Loucy (cell line): ENCODE results near the gene OR51I2.

Source experiments
- H2AFZ ChIP-seq: fragments of 200-600 bp; sonication (generic); 2 replicates; pipeline ENCODE4 v1.6.0; 2016; ENCODE audit warnings: antibody characterized with exemption, mild to moderate bottlenecking, low read length, moderate library complexity
- H3F3A ChIP-seq: fragments of 200-600 bp; 2 replicates; pipeline ENCODE4 v1.6.0; 2016; ENCODE audit warnings: antibody characterized with exemption, low read depth, mild to moderate bottlenecking
- H3K27me3 ChIP-seq: fragments of 200-600 bp; sonication (generic); 2 replicates; pipeline ENCODE4 v1.6.1; 2014; ENCODE audit warnings: low read length, mild to moderate bottlenecking; ENCODE audit not compliant: insufficient read depth, poor library complexity, severe bottlenecking
- H3K36me3 ChIP-seq: fragments of 200-600 bp; sonication (generic); 2 replicates; pipeline ENCODE4 v1.6.1; 2016; ENCODE audit warnings: low read length; ENCODE audit not compliant: insufficient read depth
- H3K4me1 ChIP-seq: fragments of 200-600 bp; sonication (generic); 2 replicates; pipeline ENCODE4 v1.5.1; 2014; ENCODE audit warnings: low read length, mild to moderate bottlenecking; ENCODE audit not compliant: insufficient read depth, poor library complexity, severe bottlenecking
- H3K4me2 ChIP-seq: fragments of 200-600 bp; sonication (generic); 2 replicates; pipeline ENCODE4 v1.6.0; 2014; ENCODE audit warnings: antibody characterized with exemption, low read length, low read depth, mild to moderate bottlenecking; ENCODE audit not compliant: poor library complexity, severe bottlenecking
- H3K4me3 ChIP-seq: fragments of 200-600 bp; sonication (generic); 2 replicates; pipeline ENCODE4 v1.5.1; 2014; ENCODE audit warnings: low read length, mild to moderate bottlenecking, mixed read lengths; ENCODE audit not compliant: poor library complexity, severe bottlenecking
- H3K79me2 ChIP-seq: fragments of 200-600 bp; sonication (generic); 2 replicates; pipeline ENCODE4 v1.6.1; 2014; ENCODE audit warnings: low read length; ENCODE audit not compliant: insufficient read depth
- H3K9ac ChIP-seq: fragments of 200-600 bp; sonication (generic); 2 replicates; pipeline ENCODE4 v1.6.0; 2014; ENCODE audit warnings: mild to moderate bottlenecking, low read depth, low read length, moderate library complexity; ENCODE audit not compliant: poor library complexity, severe bottlenecking
- H3K9me2 ChIP-seq: fragments of 200-600 bp; sonication (generic); replicated peaks from 2 replicates; pipeline ENCODE4 v1.6.1; 2016; ENCODE audit warnings: low read depth, low read length, mixed read lengths
- H3K9me3 ChIP-seq: fragments of 200-600 bp; sonication (generic); 2 replicates; pipeline ENCODE4 v1.6.1; 2014; ENCODE audit warnings: mild to moderate bottlenecking, antibody characterized with exemption, low read length, low read depth; ENCODE audit not compliant: insufficient read depth
- H4K20me1 ChIP-seq: fragments of 200-600 bp; sonication (generic); 2 replicates; pipeline ENCODE4 v1.6.0; 2014; ENCODE audit warnings: antibody characterized with exemption, low read length, mild to moderate bottlenecking; ENCODE audit not compliant: insufficient read depth, poor library complexity, severe bottlenecking
- EZH2phosphoT487 ChIP-seq: fragments of 200-600 bp; IDR thresholded peaks from 2 replicates; pipeline ENCODE4 v1.6.1; 2018; ENCODE audit warnings: antibody characterized with exemption, mild to moderate bottlenecking, moderate library complexity, borderline replicate concordance
- TF ChIP-seq, protein P1 (sequence below): fragments of 200-600 bp; sonication (generic); conservative IDR thresholded peaks from 2 replicates; pipeline ENCODE4 v1.5.1; 2014; ENCODE audit warnings: mild to moderate bottlenecking, antibody characterized with exemption, low read length

Gene OR51I2

DNA sequence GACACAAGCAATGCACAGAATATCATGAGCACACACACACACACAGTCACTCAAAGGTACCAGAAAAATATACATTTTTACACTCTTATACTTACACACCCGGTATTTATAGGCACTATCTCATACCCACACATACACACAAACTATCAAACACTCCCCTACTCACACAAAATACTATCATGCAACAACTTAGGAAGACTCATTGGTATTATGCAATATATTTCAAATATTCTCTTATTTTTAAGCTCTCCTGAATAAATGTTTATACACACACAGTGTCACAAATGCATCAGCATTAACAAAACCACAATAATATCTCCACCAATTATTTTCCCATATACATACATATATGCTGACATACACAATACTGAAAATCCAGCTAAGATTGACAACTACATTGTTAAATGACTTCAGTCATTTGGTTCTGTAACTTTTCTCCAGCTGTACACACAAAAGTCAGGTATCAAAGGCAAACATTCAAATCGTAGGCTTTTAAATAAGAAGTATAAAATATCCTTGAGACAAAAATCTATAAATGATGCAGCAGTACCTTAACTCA lies 5.2 kb upstream of the OR51I2 start:
- Histone ChIP-seq H4K20me1 (no peaks in the 10 kb centered on the region), H3K9ac (no peak overlapping the region), H3K9me3 (no peaks in the 10 kb centered on the region), H2AFZ (no peak overlapping the region), H3K9me2 (no peaks in the 10 kb centered on the region), H3K36me3 (no peaks in the 10 kb centered on the region), H3K27me3 (no peaks in the 10 kb centered on the region), H3K4me1 (no peaks in the 10 kb centered on the region), H3K4me2 (no peak overlapping the region), H3K79me2 (no peaks in the 10 kb centered on the region), H3K4me3 (no peak overlapping the region), H3F3A (no peaks in the 10 kb centered on the region)
- TF ChIP-seq, protein P1, sequence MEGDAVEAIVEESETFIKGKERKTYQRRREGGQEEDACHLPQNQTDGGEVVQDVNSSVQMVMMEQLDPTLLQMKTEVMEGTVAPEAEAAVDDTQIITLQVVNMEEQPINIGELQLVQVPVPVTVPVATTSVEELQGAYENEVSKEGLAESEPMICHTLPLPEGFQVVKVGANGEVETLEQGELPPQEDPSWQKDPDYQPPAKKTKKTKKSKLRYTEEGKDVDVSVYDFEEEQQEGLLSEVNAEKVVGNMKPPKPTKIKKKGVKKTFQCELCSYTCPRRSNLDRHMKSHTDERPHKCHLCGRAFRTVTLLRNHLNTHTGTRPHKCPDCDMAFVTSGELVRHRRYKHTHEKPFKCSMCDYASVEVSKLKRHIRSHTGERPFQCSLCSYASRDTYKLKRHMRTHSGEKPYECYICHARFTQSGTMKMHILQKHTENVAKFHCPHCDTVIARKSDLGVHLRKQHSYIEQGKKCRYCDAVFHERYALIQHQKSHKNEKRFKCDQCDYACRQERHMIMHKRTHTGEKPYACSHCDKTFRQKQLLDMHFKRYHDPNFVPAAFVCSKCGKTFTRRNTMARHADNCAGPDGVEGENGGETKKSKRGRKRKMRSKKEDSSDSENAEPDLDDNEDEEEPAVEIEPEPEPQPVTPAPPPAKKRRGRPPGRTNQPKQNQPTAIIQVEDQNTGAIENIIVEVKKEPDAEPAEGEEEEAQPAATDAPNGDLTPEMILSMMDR: no peak
- no peak for TF ChIP-seq EZH2phosphoT487

DNA sequence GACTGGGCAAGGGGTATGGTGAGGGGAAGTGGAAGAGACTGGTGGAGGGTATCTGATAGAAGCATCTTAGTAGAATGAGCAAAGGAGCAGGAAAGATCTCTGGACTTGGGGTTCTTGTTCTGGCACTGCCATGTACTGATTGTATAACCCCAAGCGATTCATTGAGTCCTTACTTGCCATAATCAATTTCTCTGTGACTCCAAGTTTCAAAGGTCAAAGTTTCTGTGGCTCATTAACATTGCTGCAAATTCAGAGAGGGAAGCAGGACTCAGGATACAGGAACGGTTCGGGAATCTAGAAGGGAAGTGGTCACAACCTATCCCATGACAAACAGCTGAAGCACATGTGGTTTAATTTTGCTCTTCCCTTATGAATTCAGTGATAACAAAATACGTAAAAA lies 309 bp downstream of the OR51I2 start:
- no peaks in the 10 kb centered on the region for H3K36me3 ChIP-seq
- no peak overlapping the region for H3K9ac ChIP-seq
- no peaks in the 10 kb centered on the region for H3K79me2 ChIP-seq
- no peaks in the 10 kb centered on the region for H4K20me1 ChIP-seq
- TF ChIP-seq, protein P1: no peak
- TF ChIP-seq EZH2phosphoT487: no peak
- H3F3A ChIP-seq: no peaks in the 10 kb centered on the region
- H3K4me2 ChIP-seq: no peak overlapping the region
- H2AFZ ChIP-seq: no peak overlapping the region
- no peaks in the 10 kb centered on the region for H3K9me3 ChIP-seq
- H3K4me3 ChIP-seq: no peak overlapping the region
- H3K9me2 ChIP-seq: no peaks in the 10 kb centered on the region
- no peaks in the 10 kb centered on the region for H3K4me1 ChIP-seq
- H3K27me3 ChIP-seq: no peaks in the 10 kb centered on the region

DNA sequence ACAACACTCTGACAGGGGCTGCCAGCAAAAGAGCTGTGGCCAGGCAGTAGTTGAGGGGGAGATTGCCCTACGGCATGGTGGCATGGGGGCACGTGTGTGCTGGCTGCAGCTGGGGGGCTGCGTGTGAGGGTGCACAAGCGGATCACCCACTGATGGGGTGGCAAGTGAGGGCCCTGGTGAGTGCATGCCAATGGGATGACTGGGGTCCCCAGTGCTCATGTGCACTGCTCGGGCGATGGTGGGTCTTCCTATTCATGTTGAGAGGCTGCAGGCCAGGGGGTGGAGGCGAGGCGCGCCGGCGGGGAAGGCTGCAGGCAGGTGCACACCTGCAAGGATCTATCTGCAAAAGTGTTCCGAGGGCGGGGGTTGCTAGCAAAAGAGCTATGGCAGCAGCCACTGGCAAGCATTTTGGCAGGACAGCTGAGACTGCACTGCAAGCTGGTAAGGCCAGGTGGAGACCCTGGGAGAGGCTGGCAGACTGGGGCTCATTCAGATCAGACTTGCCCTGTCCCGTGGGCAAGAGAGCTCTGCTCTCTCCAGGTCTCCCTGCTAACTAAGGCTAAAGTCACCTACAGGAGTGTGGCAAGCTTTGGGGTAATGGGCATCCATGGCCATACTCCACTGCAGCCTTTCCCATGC lies 12.0 kb downstream of the OR51I2 start:
- H3K9me2 ChIP-seq: no peaks in the 10 kb centered on the region
- H3K9ac ChIP-seq: no peak overlapping the region
- no peak for TF ChIP-seq EZH2phosphoT487
- TF ChIP-seq, protein P1: no peak
- no peak overlapping the region for H3K4me2 ChIP-seq
- no peaks in the 10 kb centered on the region for H3K36me3 ChIP-seq
- H4K20me1 ChIP-seq: no peaks in the 10 kb centered on the region
- H3K4me1 ChIP-seq: no peaks in the 10 kb centered on the region
- no peaks in the 10 kb centered on the region for H3K79me2 ChIP-seq
- no peaks in the 10 kb centered on the region for H3K9me3 ChIP-seq
- H3K27me3 ChIP-seq: no peaks in the 10 kb centered on the region
- H3K4me3 ChIP-seq: no peak overlapping the region
- no peak overlapping the region for H2AFZ ChIP-seq
- no peaks in the 10 kb centered on the region for H3F3A ChIP-seq
